Erythroblast (primary cell): ENCODE measurements around the gene GTF2F1.

ENCODE experiments used
- DNase-seq, 2 experiments: peaks; one replicate each; lab custom pipeline; 2025; lab: John Stamatoyannopoulos, UW
- GATA1 ChIP-seq: IDR thresholded peaks from 2 replicates; pipeline ENCODE4 v1.6.1; 2011; ENCODE audit warnings: low read depth, mild to moderate bottlenecking, control low read depth, low read length, moderate library complexity
- POLR2A ChIP-seq: IDR thresholded peaks from 2 replicates; pipeline ENCODE4 v1.6.1; 2011; ENCODE audit warnings: mild to moderate bottlenecking, low read length

GTF2F1 gene

GRCh38 chr19:6383188-6383587 is 9.8 kb downstream of the GTF2F1 start:
- TF ChIP-seq GATA1 (no peak), POLR2A (no peak)
- no peak for DNase-seq

DNA sequence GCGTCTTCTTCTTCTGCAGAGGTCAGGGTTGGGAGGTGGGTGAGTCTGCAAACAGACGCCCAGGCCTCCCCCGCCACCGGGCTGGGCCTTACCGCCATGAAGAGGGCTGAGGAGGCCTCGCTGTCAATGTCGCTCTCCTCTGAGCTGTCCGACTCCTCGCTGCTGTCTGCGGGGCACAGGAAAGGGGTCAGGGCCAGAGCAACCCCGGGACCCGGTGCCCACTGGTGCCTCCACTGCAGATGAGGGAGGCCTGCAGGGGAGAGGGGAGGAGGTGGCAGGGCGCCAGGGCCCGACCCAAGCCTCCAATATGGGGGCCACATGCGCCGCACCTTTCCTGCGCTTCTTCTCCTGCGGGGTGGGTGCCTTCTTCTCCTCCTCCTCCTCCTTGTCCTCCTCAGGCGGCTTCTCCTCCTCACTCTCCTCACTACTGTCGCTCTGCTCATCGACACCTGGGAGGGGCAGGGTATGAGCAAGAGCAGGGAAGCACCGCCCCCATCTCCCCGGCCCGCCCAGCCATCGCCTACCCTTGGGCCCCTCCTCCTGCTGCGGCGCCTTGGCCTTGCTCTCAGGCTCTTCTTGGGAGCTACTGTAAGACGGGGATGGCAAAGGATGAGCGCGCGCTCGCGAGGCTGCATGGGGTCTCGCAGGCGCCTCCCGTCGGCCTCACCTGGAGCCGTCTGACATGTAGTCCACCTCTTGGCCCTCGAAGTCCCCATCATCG is 11.8 kb downstream of the GTF2F1 start:
- no peak for DNase-seq
- TF ChIP-seq GATA1: no peak

DNA sequence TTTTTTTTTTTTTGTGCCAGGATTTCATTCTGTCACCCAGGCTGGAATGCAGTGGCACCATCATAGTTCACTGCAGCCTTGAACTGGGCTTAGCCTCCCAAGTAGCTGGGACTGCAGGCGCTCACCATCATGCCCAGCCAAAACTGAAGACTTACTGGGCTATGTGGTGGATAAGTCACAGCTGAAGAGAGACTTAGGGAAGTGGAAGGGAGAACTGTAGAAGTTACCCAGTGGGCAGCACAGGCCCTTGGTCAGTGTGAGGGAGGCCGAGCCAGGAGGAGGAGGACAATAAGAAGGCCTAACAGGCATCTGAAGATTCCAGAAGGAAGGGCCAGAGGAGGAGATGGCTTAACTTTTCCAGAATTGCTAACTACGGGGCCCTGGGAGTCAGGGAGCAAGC is 13.2 kb downstream of the GTF2F1 start:
- DNase-seq: no peak
- TF ChIP-seq POLR2A (no peak), GATA1 (no peak)

DNA sequence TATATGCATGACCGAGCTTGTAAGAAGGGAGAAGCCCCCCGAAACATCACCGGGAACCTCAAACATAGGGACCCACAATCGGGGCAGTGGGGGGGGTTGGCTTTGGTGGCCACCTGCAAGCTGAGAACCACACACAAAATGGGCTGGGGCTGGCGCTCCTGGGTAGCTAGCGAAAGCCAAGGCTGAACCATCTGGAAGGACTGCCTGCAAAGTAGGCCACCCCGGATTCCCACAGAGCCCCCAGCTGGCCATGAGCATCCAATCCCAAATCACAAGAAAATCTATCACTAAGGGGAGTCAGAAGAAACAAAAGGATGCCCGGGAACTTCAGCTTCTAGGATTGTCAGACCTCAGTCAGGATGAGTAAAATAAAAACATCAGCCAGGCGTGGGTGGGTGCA is 14.5 kb downstream of the GTF2F1 start:
- no peak for TF ChIP-seq POLR2A
- TF ChIP-seq GATA1: no peak
- DNase-seq: no peak

GRCh38 chr19:6378041-6378440 is 14.9 kb downstream of the GTF2F1 start:
- TF ChIP-seq POLR2A: no peak
- TF ChIP-seq GATA1: no peak
- no peak for DNase-seq

GRCh38 chr19:6376512-6377190 is 16.3 kb downstream of the GTF2F1 start:
- no peak for DNase-seq
- TF ChIP-seq GATA1 (no peak), POLR2A (no peak)

DNA sequence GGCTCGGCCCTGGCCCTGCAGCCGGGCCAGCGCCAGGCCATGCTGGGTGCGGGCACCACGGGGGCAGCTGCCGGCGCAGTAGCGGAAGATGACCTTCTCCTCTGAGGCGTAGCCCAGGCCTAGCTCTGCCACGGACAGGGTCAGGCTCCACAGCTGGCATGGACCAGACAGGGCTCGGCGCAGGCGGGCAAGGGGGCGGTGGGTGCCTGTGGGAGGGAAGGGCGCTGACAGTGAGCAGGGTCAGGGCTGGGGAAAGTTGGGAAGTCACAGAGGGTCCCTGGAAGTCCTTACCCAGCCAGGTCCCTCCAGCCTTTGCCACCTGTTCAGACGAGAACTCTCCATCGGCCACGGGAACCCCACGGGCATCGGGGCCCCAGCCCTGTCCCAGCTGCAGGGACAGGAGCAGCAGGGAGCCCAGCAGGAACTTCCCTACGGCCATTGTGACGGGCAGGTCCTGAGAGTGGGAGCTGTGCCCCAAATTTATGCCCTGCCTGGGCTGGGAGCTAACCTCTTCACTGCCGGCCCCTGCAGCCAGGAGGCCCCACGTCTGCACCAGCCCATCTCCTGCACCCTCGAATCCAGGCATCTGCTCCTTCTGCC is 17.5 kb downstream of the GTF2F1 start, which contains the start of gene PSPN:
Gene PSPN (minus strand): TSS at position 523 of the 600 bp plus-strand sequence. CDS start 84 bp downstream, at position 439.
- DNase-seq: no peak
- TF ChIP-seq GATA1 (no peak), POLR2A (no peak)

GRCh38 chr19:6374711-6375410 is 18.1 kb downstream of the GTF2F1 start:
- DNase-seq: no peak
- no peak for TF ChIP-seq POLR2A
- no peak for TF ChIP-seq GATA1

- DNase-seq: no peak
Measured at GRCh38 chr19:6374161-6374709, 18.7 kb downstream of the GTF2F1 start.

GRCh38 chr19:6373813-6374108 is 19.2 kb downstream of the GTF2F1 start:
- no peak for TF ChIP-seq POLR2A
- no peak for TF ChIP-seq GATA1
- DNase-seq: peak in 1 of 2 experiments; percentile 67

More at GRCh38 chr19:6374161-6374709, 18.7 kb downstream of the GTF2F1 start:
- TF ChIP-seq POLR2A (no peak), GATA1 (no peak)

DNA sequence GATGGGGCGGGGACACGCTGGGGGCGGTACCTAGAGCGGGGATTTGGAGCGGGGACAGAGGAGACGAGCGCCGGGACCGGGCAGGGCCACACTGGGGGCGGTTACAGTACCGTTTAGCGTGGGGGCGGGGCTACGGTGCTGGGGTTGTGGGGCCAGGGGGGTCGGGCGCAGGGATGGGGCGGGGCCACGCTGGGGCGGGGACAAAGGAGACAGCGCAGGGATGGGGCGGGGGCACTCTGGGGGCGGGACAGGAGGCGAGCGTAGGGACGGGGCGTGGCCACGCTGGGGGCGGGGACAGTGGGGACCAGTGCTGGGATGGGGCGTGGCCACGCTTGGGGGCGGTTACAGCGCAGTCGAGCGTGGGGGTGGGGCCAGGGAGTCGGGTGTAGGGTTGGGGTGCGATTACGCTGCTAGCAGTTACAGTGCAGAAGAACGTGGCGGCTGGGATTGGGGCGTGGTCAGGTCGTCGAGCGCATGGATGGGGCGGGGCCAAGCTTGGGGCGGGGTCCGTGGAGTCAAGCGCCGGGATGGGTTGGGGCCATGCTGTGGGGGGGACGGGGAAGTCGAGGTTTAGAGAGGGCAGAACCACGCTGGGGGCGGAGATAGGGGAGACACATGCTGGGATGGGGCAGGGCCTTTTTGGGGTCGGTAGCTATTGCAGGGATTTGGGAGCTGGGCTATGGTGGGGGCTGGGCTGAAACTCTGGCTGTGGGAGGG is 19.7 kb downstream of the GTF2F1 start:
- peak; percentile 99 to 100 for DNase-seq
- no peak for TF ChIP-seq GATA1
- no peak for TF ChIP-seq POLR2A

GRCh38 chr19:6372594-6373095 is 20.3 kb downstream of the GTF2F1 start, which contains the start of gene ALKBH7:
Gene ALKBH7 (plus strand): TSS chr19:6372794. CDS start chr19:6372821, 27 bp downstream.
- TF ChIP-seq POLR2A: peak; percentile 62
- TF ChIP-seq GATA1: no peak
- peak; percentile 99 to 100 for DNase-seq
